DLD1 (cell line): Measurements from ENCODE around the gene GOLGA8S.
"Not testable (repeated sequence)": the region's sequence is repeated elsewhere in the genome, so short reads cannot be mapped to it uniquely, and the experiment has no call there.

Source experiments
- in situ Hi-C: cut with HindIII; loops from 2 replicates; pipeline ENCODE4 v1.10.0; 2017; ENCODE audit warnings: low sequenced_read_pairs

The GOLGA8S gene

GRCh38 chr15:23395832-23396231, 41.3 kb downstream of the GOLGA8S start:
- in situ Hi-C loops = no loop called here

- in situ Hi-C loops = no loop called here
These were observed 43.2 kb downstream of the GOLGA8S start for GRCh38 chr15:23397779-23398178.

DNA sequence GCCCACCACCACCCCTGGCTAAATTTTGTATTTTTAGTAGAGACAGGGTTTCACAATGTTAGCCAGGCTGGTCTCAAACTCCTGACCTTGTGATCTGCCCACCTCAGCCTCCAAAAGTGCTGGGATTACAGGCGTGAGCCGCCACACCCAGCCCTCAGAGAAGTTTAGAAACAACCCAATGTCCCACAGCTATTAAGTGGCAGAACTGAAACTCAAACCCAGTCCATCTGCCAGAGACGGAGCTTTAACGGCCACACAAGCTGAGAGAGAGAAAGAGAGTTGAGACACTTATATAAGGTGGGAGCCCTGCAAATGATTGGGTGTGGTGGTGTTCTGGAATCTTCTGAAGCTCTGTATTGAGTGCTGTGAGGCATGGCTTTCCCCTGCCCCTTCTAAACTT, 43.8 kb downstream of the GOLGA8S start:
- in situ Hi-C loops = not testable (repeated sequence)

- in situ Hi-C loops = not testable (repeated sequence)
These were observed 44.7 kb downstream of the GOLGA8S start for GRCh38 chr15:23399207-23399606.

GRCh38 chr15:23401627-23402026, 47.1 kb downstream of the GOLGA8S start:
- in situ Hi-C loops = no loop called here

DNA sequence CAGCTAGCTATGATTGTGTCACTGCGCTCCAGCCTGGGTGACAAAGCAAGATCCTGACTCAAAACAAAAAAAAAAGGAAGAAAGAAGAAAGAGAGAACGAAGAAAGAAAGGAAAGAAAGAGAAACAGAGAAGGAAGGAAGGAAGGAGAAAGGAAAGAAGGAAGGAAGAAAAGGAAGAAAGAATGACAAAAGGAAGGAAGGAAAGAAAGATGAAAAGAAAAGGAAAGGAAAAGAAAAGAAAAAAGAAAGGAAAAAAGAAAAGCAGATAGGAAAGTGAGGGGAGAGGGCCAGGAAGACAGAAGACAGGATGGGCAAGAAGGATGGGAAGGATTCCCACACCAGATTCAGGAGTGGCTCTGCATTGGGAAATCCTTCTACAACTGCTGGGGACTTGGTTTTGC, 47.6 kb downstream of the GOLGA8S start:
- in situ Hi-C loops = no loop called here

DNA sequence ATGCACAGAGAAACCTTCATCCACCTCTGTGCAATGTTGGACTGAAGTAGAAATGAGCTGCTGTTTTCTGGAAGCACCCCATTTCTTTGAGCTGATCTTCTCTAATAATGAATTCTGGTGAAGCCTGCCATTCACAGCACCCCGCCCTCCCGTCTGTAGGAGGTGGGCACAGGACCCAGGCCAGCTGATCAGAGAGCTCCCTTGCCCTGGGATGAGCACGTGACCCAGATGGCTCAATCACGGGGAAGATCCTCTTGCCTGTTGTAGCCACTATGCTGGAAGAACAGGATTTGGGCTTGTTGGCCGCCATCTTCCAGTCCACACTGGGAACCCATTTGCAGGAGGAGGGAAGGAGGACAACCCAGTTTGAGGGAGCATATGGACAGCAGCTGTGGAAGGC, 48.0 kb downstream of the GOLGA8S start:
- in situ Hi-C loops = no loop called here

DNA sequence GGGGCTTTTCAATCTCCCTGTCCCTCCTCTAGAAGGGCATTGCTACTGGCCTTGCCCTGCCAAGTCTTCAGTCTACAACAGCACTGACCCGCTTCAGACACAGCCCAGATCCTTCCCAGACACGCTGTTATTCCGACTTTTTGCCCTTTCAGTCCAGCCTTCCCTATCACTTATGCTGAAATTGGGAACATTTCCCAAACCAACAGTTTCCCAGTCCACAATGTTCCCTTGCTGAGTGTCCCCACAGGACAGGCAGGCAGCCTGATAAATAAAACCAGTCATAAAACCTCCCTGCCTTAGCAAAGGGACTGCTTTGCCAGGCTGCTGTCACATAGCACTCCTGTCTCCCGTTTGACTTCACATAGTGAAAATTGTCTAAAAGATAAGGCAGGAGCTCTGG, 49.0 kb downstream of the GOLGA8S start:
- in situ Hi-C loops = no loop called here

GRCh38 chr15:23411841-23412240, 57.3 kb downstream of the GOLGA8S start:
- in situ Hi-C loops = no loop called here

- in situ Hi-C loops = not testable (repeated sequence)
These were observed 58.5 kb downstream of the GOLGA8S start for GRCh38 chr15:23412881-23413600.
